ENCODE data around the gene GNAQ. TPM values are rescaled to one million over a fixed set of nuclear protein-coding genes. Genes with fewer than 3 reads are reported as not detected.

The GNAQ gene
- total RNA-seq, 1 experiment from 2014 or later = 28.7 TPM

DNA sequence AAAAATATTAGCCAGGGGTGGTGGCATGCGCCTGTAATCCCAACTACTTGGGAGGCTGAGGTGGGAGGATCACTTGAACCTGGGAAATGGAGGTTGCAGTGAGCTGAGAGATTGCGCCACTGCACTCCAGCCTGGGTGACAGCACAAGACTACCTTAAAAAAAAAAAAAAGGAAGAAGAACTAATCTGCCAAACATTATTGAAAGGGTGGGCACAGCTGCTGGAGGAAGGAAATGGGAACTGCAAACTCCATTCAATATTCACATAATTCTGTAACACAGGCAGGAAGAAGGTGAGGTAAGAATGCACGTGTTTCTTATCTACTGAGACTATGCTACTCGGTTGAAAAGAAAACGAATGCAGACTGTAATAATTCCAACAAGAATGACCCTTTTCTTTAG lies 262.4 kb downstream of the GNAQ start:
- H2AFZ ChIP-seq (ENCODE audit: low read depth, low read length, poor library complexity, severe bottlenecking) = no peak overlapping the region
- TF ChIP-seq YY1 (IDR thresholded peaks at IDR 0.05; ENCODE audit: extremely low read depth, insufficient replicate concordance, low read depth, low read length) (no peak), EZH2 (IDR thresholded peaks at IDR 0.05) (no peak), RAD21 (IDR thresholded peaks at IDR 0.05; ENCODE audit: low read depth) (no peak), POLR2A (IDR thresholded peaks at IDR 0.05; ENCODE audit: borderline replicate concordance, extremely low read depth, insufficient read depth, insufficient read length) (no peak), ATF3 (IDR thresholded peaks at IDR 0.05) (no peak), CEBPB (IDR thresholded peaks at IDR 0.05; ENCODE audit: low read depth) (no peak), JUND (IDR thresholded peaks at IDR 0.05) (no peak), CBX3 (IDR thresholded peaks at IDR 0.05; ENCODE audit: low read depth) (no peak), ZNF274 (IDR thresholded peaks at IDR 0.05; ENCODE audit: low read depth, low read length) (no peak), EZH2phosphoT487 (IDR thresholded peaks at IDR 0.05; ENCODE audit: borderline replicate concordance) (no peak), FOSL1 (IDR thresholded peaks at IDR 0.05; ENCODE audit: low read depth) (no peak), ELF1 (IDR thresholded peaks at IDR 0.05; ENCODE audit: borderline replicate concordance, low read depth) (no peak), TCF7L2 (IDR thresholded peaks at IDR 0.05; ENCODE audit: borderline replicate concordance, extremely low read depth, insufficient read depth, insufficient read length) (no peak), ZFX (IDR thresholded peaks at IDR 0.05) (no peak)
- TF ChIP-seq, protein P1, sequence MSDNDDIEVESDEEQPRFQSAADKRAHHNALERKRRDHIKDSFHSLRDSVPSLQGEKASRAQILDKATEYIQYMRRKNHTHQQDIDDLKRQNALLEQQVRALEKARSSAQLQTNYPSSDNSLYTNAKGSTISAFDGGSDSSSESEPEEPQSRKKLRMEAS (IDR thresholded peaks at IDR 0.05) = no peak
- ChIA-PET RAD21 (ENCODE audit: low non-redundant PET in 1 of 2, low total read pairs in 2 of 2, uncharacterized antibody in 2 of 2, unreplicated experiment in 2 of 2) (no interaction called here), CTCF (no interaction called here), POLR2A (interaction anchor here (0.7 kb wide), 1 partner anchor 630 kb away, joined by 4 read pairs; no protein-coding TSS in a partner anchor)
- no peak overlapping the region for H3K27ac ChIP-seq (ENCODE audit: low read depth, low read length)
- no peak overlapping the region for H3K9ac ChIP-seq (ENCODE audit: low read length)
- no peak overlapping the region for H3K4me3 ChIP-seq (replicated peaks in 1 of 2; ENCODE audit: low read depth in 1 of 2, low read length in 2 of 2)
- no peaks in the 10 kb centered on the region for H3K27me3 ChIP-seq (ENCODE audit: insufficient read depth, low read length)
- H3K4me2 ChIP-seq (ENCODE audit: low read length) = no peak overlapping the region
- 0 out of 2 replicates have a peak, but pooled peaks cover 4% of the 10 kb centered on the region for H4K20me1 ChIP-seq (ENCODE audit: insufficient read depth)
- no peaks in the 10 kb centered on the region for H3K9me2 ChIP-seq (ENCODE audit: insufficient read depth)
- H3K79me2 ChIP-seq (ENCODE audit: insufficient read depth, low read length) = no peaks in the 10 kb centered on the region
- DNase-seq (ENCODE audit: low read depth, low spot score) = no peak
- intact Hi-C loops (cut with micrococcal nuclease) = loop anchor here (5.0 kb wide), 1 partner anchor 353 kb away; no protein-coding TSS in a partner anchor
- no peaks in the 10 kb centered on the region for H3K36me3 ChIP-seq (ENCODE audit: control insufficient read depth in 1 of 2, insufficient read depth in 2 of 2, low read length in 2 of 2)
- no TSS peak for BruUV-seq (replicated peaks)
- H3K9me3 ChIP-seq (ENCODE audit: control insufficient read depth in 1 of 2, insufficient read depth in 1 of 2, low read depth in 1 of 2, low read length in 2 of 2) = no peaks in the 10 kb centered on the region
- no peak for ATAC-seq
- no peaks in the 10 kb centered on the region for H3K4me1 ChIP-seq (ENCODE audit: control insufficient read depth in 1 of 2, insufficient read depth in 2 of 2, low read length in 2 of 2)
